ENCODE results near the gene ADAM33. TPM values are rescaled to one million over a fixed set of nuclear protein-coding genes. Genes with fewer than 3 reads are reported as not detected.

The ADAM33 gene
- total RNA-seq, 2 experiments from 2014 or later: not detected

DNA sequence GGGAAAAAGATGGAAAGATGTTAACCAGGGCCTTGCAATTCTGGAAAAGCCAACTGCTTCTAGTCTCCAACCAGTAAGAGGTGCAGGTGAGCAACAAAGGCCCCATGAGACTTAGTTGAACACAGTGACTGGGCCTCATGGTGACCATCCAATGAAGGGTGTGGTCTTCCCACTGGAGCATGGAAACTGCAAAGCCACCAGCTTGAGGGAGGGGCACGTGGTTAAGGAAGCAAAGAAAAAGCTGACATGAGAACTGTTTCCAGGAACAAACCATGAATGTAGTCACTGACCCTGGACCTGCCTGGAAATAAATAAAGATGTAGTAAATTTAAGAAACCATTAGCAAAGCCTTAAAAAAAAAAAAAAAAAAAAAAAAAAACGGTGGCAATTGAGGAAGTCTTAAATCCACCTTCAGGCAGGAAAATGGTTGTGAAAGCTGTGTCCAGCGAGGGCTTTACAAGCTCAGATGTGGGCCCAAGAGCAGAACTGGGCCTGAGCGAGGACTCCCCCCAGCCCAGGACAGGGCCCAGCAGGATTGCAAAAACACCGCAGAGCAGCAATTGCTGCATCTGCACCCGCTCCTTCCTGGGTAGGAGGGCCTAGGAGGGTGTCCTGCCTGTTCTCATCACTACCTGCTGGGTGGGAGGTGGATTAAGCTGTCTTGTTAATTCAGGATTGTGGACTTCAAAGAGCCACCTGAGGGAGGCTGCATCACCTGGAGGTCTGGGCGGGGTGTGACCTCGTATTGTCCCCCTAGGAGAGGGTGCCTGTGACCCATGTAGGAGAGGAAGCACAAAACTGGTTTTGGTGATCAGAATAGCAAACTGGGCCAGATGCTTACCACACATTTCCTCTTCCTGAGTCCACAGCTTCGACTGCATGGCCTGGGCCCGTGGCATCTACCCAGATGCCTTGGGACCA is 28.9 kb downstream of the ADAM33 start:
- DNase-seq: no peak
- POLR2A ChIA-PET: no interaction called here
- Mint-ChIP-seq H3K4me1 (no peaks in the 10 kb centered on the region), H3K27me3 (no peaks in the 10 kb centered on the region), H3K9me3 (ENCODE audit: low read depth) (no peaks in the 10 kb centered on the region), H3K27ac (no peak overlapping the region), H3K4me3 (no peak overlapping the region), H3K36me3 (ENCODE audit: low read depth) (peaks cover 8% of the 10 kb centered on the region)
- no peak for ATAC-seq
- intact Hi-C loops (cut with DNase I, micrococcal nuclease): no loop called here
- CTCF ChIA-PET: interaction anchor here (1.5 kb wide), 1 partner anchor 13 kb away, joined by 3 read pairs; no protein-coding TSS in a partner anchor

DNA sequence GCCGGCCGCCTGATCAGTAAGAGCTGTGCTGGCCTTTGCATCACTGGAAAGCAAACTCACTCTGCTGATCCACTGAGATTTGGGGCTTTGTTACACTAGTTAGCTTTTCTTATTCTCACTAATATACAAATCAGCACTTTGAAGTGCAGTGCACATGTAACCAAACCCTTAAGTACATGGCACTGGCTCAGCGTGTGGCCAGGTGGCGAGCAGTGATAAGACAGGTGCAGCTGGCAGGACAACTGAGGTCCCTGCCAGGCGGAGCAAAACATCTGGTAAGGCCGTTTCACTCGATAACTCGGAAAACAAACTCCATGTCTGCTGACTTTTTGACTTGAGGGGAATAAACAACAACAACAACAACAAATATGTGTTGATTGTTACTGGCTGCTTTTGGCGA is 29.6 kb downstream of the ADAM33 start:
- POLR2A ChIA-PET: no interaction called here
- ATAC-seq: no peak
- no peak overlapping the region for H3K4me3 Mint-ChIP-seq
- H3K27me3 Mint-ChIP-seq: no peaks in the 10 kb centered on the region
- CTCF ChIA-PET: interaction anchor here (0.6 kb wide), 1 partner anchor 22 kb away, joined by 3 read pairs; no protein-coding TSS in a partner anchor
- H3K9me3 Mint-ChIP-seq (ENCODE audit: low read depth): no peaks in the 10 kb centered on the region
- H3K4me1 Mint-ChIP-seq: no peaks in the 10 kb centered on the region
- peaks cover 10% of the 10 kb centered on the region for H3K36me3 Mint-ChIP-seq (ENCODE audit: low read depth)
- no peak for DNase-seq
- no peak overlapping the region for H3K27ac Mint-ChIP-seq
- intact Hi-C loops (cut with DNase I, micrococcal nuclease): no loop called here

DNA sequence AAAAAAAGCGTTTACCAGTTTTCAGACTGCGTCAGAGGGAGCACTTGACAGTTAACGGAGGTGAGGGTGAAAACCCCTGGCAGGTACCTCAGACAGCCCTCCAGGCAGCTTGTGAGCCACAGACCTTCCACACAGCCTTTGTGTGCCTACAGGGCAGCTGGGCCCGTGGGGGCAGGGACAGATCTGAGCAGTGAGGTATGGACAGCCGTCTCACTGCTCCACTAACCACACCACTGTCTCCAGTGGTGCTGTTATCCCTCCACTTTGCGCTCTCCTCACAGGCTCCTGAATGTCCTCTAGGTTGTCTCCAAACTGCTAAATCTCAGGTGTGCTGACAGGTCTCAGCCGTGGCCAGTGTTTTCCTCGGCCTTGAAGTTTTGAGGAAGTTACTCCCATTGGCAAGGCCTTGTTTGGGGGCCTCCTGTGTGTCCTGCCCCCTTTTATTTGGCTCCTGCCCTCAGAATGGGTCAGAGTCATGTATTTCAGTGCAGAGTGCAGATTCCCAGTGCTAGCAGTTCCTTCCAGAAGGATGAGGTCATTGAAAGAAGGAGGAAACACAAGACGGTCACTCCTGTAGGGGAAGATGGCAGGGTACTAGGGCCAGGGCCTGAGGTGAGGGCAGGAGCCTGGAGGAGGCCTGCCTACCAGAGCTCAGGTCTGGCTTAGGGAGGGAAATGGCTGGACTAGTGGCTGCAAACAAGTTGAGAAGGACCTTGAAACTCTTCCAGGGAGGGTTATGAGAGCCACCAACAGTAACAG is 30.4 kb downstream of the ADAM33 start:
- H3K27me3 Mint-ChIP-seq: no peaks in the 10 kb centered on the region
- no peaks in the 10 kb centered on the region for H3K9me3 Mint-ChIP-seq (ENCODE audit: low read depth)
- POLR2A ChIA-PET: no interaction called here

DNA sequence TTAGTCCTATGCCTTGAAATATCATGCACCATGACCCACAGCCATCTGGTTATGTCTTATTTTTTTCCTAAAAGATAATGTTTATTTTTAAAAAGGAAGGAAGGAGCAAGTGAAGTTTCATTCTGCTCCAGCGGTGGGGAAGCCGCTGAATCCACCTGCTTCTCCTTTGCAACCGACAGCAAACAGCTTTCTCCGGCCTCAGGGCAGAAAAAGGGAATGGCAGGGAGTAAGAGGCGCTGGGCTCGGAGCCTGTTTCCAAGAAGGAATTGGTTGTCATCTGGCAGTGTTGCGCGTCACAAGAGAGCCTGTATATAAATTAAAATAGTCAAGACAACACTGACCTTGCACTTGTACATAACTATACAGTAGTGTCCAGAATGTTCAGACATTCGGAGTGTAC is 32.9 kb downstream of the ADAM33 start:
- ChIA-PET CTCF (no interaction called here), POLR2A (no interaction called here)
- no peaks in the 10 kb centered on the region for H3K27me3 Mint-ChIP-seq

More for the DNA sequence above, 30.4 kb downstream of the ADAM33 start:
- no peak overlapping the region for H3K27ac Mint-ChIP-seq
- H3K4me3 Mint-ChIP-seq: no peak overlapping the region
- CTCF ChIA-PET: interaction anchor here (0.6 kb wide), 1 partner anchor 23 kb away, joined by 3 read pairs; no protein-coding TSS in a partner anchor
- no peaks in the 10 kb centered on the region for H3K4me1 Mint-ChIP-seq
- DNase-seq (no peak), ATAC-seq (no peak)
- intact Hi-C loops (cut with DNase I, micrococcal nuclease): no loop called here
- H3K36me3 Mint-ChIP-seq (ENCODE audit: low read depth): peaks cover 12% of the 10 kb centered on the region

DNA sequence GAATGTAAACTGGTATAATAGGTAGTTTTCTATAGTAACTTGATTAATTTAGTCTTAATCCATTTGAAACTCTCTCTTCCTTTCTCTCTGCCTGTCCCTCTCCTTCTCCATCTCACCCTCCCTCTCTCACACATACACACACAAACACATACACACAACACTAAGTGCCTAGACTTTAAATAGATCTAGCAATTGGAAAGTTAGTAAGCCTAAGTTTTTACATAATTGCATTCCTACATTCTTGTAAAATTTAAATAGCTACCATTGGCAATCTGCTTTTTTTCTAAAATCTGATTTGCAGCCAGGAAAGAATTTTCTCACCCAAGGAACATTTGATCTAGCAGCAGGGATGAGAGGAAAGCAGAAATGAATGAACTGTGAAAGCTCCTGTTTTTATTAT is 34.3 kb downstream of the ADAM33 start:
- ATAC-seq (no peak), DNase-seq (no peak)
- Mint-ChIP-seq H3K27me3 (no peaks in the 10 kb centered on the region), H3K4me3 (no peak overlapping the region), H3K36me3 (ENCODE audit: low read depth) (peaks cover 7% of the 10 kb centered on the region), H3K27ac (no peak overlapping the region), H3K4me1 (no peaks in the 10 kb centered on the region), H3K9me3 (ENCODE audit: low read depth) (no peaks in the 10 kb centered on the region)
- ChIA-PET POLR2A (no interaction called here), CTCF (no interaction called here)
- intact Hi-C loops (cut with DNase I, micrococcal nuclease): no loop called here

More for the DNA sequence above, 32.9 kb downstream of the ADAM33 start:
- Mint-ChIP-seq H3K36me3 (ENCODE audit: low read depth) (peaks cover 12% of the 10 kb centered on the region), H3K4me3 (no peak overlapping the region), H3K4me1 (no peaks in the 10 kb centered on the region), H3K9me3 (ENCODE audit: low read depth) (no peaks in the 10 kb centered on the region), H3K27ac (no peak overlapping the region)
- intact Hi-C loops (cut with DNase I, micrococcal nuclease): no loop called here
- no peak for DNase-seq
- ATAC-seq: no peak

DNA sequence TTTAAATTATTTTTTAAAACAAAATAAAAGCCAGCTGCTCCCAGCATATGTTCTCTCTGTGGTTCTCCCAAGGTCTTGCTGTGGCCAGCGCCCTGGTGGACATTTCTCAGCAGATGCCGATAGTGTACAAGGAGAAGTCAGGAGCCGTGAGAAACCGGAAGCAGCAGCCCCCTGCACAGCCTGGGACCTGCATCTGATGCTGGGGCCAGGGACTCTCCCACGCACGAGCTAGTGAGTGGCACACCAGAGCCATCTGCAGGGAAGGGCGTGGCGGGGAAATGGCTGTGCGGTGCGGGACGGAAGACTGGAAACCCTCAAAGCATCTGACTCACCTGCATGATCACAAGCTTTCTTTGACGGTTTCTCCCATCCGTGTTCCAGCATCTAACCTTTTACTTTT is 35.2 kb downstream of the ADAM33 start:
- intact Hi-C loops (cut with DNase I, micrococcal nuclease): no loop called here
- ATAC-seq (no peak), DNase-seq (no peak)
- Mint-ChIP-seq H3K4me1 (no peaks in the 10 kb centered on the region), H3K36me3 (ENCODE audit: low read depth) (peaks cover 6% of the 10 kb centered on the region), H3K27ac (no peak overlapping the region), H3K27me3 (no peaks in the 10 kb centered on the region), H3K4me3 (no peak overlapping the region), H3K9me3 (ENCODE audit: low read depth) (no peaks in the 10 kb centered on the region)
- CTCF ChIA-PET: no interaction called here
- POLR2A ChIA-PET: no interaction called here

DNA sequence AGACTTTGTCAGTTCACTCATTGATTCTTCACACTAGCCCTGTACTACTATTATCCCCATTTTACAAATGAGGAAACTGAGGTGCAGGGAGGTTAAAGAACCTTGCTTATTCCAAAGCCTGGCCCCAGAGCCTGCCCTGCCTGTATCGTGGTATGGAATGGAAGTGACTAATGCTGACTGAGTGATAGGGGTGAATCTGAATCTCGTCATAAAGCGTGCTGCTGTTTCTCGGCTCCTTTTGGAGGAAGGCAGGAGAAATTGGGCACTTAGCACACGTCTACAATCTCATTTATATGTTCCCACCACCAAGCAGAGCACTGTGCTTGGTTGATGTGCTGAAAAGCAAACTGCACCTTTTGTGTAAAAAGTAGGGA is 35.8 kb downstream of the ADAM33 start:
- Mint-ChIP-seq H3K9me3 (ENCODE audit: low read depth) (no peaks in the 10 kb centered on the region), H3K4me1 (no peaks in the 10 kb centered on the region), H3K27ac (no peak overlapping the region), H3K36me3 (ENCODE audit: low read depth) (peaks cover 6% of the 10 kb centered on the region), H3K27me3 (no peaks in the 10 kb centered on the region), H3K4me3 (no peak overlapping the region)
- ATAC-seq (no peak), DNase-seq (no peak)
- ChIA-PET POLR2A (no interaction called here), CTCF (no interaction called here)
- intact Hi-C loops (cut with DNase I, micrococcal nuclease): no loop called here

DNA sequence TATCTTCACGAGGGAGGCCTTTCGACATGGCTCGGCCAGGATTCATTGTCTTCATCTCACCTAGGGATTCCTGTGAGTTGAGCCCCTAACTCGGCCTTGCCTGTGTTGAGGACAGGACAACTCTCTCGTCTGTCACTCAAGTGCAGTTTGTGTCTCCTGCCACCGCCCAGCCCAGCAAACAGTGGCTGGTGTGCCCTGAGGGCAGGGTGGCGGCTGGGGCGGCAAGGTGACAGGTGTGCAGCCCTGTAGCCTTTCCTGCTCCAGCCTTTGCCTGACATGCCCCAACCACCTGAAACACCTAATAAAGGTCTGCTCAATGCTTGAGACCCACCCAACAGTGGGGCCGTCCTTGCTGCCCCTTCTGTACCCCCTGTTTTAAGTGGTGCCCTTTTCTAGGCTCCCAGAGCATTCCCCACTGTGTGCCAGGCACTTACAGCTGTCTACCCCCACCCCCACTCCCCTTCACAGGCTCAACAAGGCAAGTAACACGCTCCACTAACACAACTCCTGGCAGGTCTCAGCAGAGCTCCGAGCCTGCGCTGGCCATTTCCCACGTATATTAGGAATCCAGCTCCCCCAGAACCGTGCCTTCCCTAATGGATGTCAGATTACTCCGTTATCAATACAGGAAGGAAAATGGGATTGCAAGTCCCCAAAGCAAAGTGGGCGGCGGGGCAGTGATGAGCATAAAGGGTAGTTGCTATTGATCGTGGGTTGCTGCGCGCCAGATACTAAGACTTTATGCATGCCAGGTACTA is 36.3 kb downstream of the ADAM33 start:
- peaks cover 8% of the 10 kb centered on the region for H3K36me3 Mint-ChIP-seq (ENCODE audit: low read depth)

DNA sequence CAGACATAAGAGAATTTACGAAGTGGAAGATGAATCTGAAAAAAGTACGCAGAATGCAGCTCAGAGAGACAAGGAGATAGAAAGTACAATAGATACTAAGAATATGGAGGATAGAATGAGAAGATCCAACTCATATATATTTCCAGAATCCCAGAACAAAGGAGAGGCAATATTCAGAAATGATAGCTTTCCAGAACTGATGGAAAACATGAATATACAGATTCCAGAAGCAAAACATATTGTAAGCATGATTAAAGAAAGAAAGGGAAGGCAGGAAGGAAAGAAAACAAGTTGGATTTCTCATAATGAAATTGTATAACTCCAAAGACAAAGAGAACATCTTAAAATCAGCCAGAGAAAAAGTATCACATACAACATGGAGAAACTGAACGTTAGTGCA is 41.6 kb downstream of the ADAM33 start:
- ChIA-PET CTCF (no interaction called here), POLR2A (no interaction called here)
- intact Hi-C loops (cut with DNase I, micrococcal nuclease): no loop called here
- Mint-ChIP-seq H3K4me3 (no peak overlapping the region), H3K4me1 (no peaks in the 10 kb centered on the region), H3K27me3 (no peaks in the 10 kb centered on the region), H3K9me3 (ENCODE audit: low read depth) (no peaks in the 10 kb centered on the region), H3K36me3 (ENCODE audit: low read depth) (peaks cover 12% of the 10 kb centered on the region), H3K27ac (no peak overlapping the region)
- no peak for ATAC-seq
- DNase-seq: no peak

More for the DNA sequence above, 36.3 kb downstream of the ADAM33 start:
- H3K4me1 Mint-ChIP-seq: no peaks in the 10 kb centered on the region
- H3K27ac Mint-ChIP-seq: no peak overlapping the region
- H3K4me3 Mint-ChIP-seq: no peak overlapping the region
- POLR2A ChIA-PET: no interaction called here
- ATAC-seq: no peak
- DNase-seq: no peak
- intact Hi-C loops (cut with DNase I, micrococcal nuclease): no loop called here
- H3K9me3 Mint-ChIP-seq (ENCODE audit: low read depth): no peaks in the 10 kb centered on the region
- H3K27me3 Mint-ChIP-seq: no peaks in the 10 kb centered on the region
- CTCF ChIA-PET: no interaction called here

DNA sequence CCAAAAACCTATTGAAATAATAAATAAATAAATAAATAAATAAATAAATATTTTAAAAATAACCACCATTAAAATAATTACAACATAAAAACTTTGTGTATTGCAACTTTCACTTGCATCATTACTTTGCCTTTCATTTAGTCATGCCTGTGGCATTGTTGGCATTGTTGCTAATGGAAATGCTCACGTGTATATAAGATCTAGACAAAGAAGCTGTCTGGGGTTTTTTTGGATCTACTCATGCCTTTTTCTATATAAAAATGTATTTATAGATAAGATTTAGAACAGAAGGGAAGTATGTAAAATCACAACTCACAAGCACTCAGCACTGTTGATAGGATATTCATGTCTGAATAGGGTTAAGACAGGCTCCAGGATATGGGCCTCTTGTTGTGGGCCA is 46.5 kb downstream of the ADAM33 start:
- intact Hi-C loops (cut with DNase I, micrococcal nuclease): no loop called here
- peaks cover 12% of the 10 kb centered on the region for H3K36me3 Mint-ChIP-seq (ENCODE audit: low read depth)
- no peak overlapping the region for H3K27ac Mint-ChIP-seq
- H3K4me3 Mint-ChIP-seq: no peak overlapping the region
- ChIA-PET POLR2A (no interaction called here), CTCF (no interaction called here)
- no peaks in the 10 kb centered on the region for H3K9me3 Mint-ChIP-seq (ENCODE audit: low read depth)
- no peaks in the 10 kb centered on the region for H3K4me1 Mint-ChIP-seq
- DNase-seq: no peak
- H3K27me3 Mint-ChIP-seq: no peaks in the 10 kb centered on the region
- ATAC-seq: no peak

DNA sequence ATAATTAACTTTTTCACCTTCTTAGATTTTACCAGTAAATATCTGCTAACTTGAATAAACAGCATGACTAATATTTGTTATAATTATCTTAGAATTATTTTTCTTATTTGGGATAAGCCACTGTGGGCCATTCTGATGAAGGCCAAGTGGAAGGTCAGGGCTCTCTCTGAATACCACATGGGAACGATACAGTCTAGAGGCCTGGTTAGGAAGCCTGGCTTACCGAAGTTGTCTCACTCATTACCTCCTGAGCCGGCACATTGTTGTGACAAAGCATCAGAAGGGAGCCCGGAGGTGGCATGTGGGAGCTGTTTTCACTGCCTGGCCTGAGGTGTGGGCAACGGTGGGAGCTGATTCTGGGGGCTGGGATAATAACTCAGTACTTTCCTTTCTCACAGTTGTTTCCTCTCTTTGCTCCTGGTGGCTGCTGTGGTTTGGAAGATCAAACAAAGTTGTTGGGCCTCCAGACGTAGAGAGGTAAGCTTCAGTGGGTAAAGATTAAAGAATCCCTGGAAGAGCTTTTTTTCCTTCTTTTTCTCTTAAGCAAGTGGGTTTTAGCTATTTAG is 47.8 kb downstream of the ADAM33 start:
- H3K27ac Mint-ChIP-seq: no peak overlapping the region

More for the DNA sequence above, 47.8 kb downstream of the ADAM33 start:
- no peak overlapping the region for H3K4me3 Mint-ChIP-seq
- POLR2A ChIA-PET: no interaction called here
- H3K4me1 Mint-ChIP-seq: no peaks in the 10 kb centered on the region
- CTCF ChIA-PET: interaction anchor here (1.1 to 1.2 kb wide), 2 partner anchors 8 to 70 kb away, joined by 3 to 5 read pairs; no protein-coding TSS in a partner anchor
- no peak for DNase-seq
- ATAC-seq: no peak
- H3K27me3 Mint-ChIP-seq: no peaks in the 10 kb centered on the region
- intact Hi-C loops (cut with DNase I, micrococcal nuclease): no loop called here
- H3K9me3 Mint-ChIP-seq (ENCODE audit: low read depth): no peaks in the 10 kb centered on the region
- H3K36me3 Mint-ChIP-seq (ENCODE audit: low read depth): peaks cover 13% of the 10 kb centered on the region

All from activated CD4-positive, alpha-beta T cell treated with anti-CD3 and anti-CD28 coated beads for 36 hours (primary cell).